Measurements from ENCODE around the gene TIRAP.

GRCh38 chr11:126311401-126312291, 28.8 kb downstream of the TIRAP start:
- TF ChIP-seq CTCF (IDR thresholded peaks at IDR 0.05), result no peak
- TF ChIP-seq POLR2A (IDR thresholded peaks at IDR 0.05), result no peak
- TF ChIP-seq EP300 (IDR thresholded peaks at IDR 0.05), result no peak
- no peak for TF ChIP-seq POLR2AphosphoS5 (IDR thresholded peaks at IDR 0.05)
